Measurements from ENCODE around the gene RAB17.
"Not testable (repeated sequence)": the region's sequence is repeated elsewhere in the genome, so short reads cannot be mapped to it uniquely, and the experiment has no call there.

DNA sequence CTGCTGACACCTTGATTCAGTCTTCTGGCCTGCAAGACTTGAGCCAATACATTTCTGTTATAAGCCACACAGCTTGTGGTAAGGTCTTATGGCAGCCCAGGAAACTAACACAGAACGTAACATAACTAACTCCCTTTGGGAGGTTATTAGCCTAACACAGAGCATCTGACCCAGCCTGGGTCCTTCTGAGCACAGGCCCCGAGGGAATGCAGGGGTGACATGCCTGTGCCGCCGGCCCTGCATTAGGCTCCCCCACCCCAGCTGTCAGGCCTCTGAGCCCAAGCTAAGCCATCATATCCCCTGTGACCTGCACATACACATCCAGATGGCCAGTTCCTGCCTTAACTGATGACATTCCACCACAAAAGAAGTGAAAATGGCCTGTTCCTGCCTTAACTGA lies 16.0 kb upstream of the RAB17 start:
- not testable (repeated sequence) for TF ChIP-seq CTCF, POLR2AphosphoS5, POLR2A (IDR thresholded peaks at IDR 0.05)
